HUES6 (cell line): ENCODE data around the gene VPS13D.
"Not testable (repeated sequence)": the region's sequence is repeated elsewhere in the genome, so short reads cannot be mapped to it uniquely, and the experiment has no call there.

Experiments
- H3K27ac ChIP-seq: 2 replicates; pipeline ENCODE4 v1.7.0; 2013; ENCODE audit warnings: low read depth, mild to moderate bottlenecking, low read length, inconsistent platforms
- H3K27me3 ChIP-seq: 2 replicates; pipeline ENCODE4 v1.6.1; 2013; ENCODE audit warnings: low read length; ENCODE audit not compliant: control insufficient read depth, insufficient read depth
- H3K36me3 ChIP-seq: 2 replicates; pipeline ENCODE4 v1.6.1; 2013; ENCODE audit warnings: low read length; ENCODE audit not compliant: control insufficient read depth, insufficient read depth
- H3K4me1 ChIP-seq: 2 replicates; pipeline ENCODE4 v1.6.1; 2013; ENCODE audit warnings: low read length; ENCODE audit not compliant: control insufficient read depth, insufficient read depth
- H3K4me3 ChIP-seq: 2 replicates; pipeline ENCODE4 v1.5.1; 2013; ENCODE audit warnings: low read depth, low read length
- H3K9ac ChIP-seq: one replicate; pipeline ENCODE4 v1.6.1; 2013; ENCODE audit warnings: mild to moderate bottlenecking, low read length
- H3K9me3 ChIP-seq: 2 replicates; pipeline ENCODE4 v1.6.1; 2013; ENCODE audit warnings: low read depth, low read length; ENCODE audit not compliant: control insufficient read depth, insufficient read depth

Gene VPS13D

GRCh38 chr1:12314333-12314903 lies 84.6 kb downstream of the VPS13D start:
- Histone ChIP-seq H3K9me3 (no peaks in the 10 kb centered on the region), H3K27me3 (no peaks in the 10 kb centered on the region), H3K27ac (no peak overlapping the region), H3K36me3 (peaks cover 63% of the 10 kb centered on the region), H3K9ac (no peak overlapping the region), H3K4me3 (no peak overlapping the region), H3K4me1 (no peaks in the 10 kb centered on the region)

- Histone ChIP-seq H3K36me3 (peaks cover 66% of the 10 kb centered on the region), H3K9me3 (no peaks in the 10 kb centered on the region), H3K4me1 (no peaks in the 10 kb centered on the region), H3K4me3 (no peak overlapping the region), H3K9ac (no peak overlapping the region), H3K27me3 (no peaks in the 10 kb centered on the region), H3K27ac (no peak overlapping the region)
These were observed 85.3 kb downstream of the VPS13D start for GRCh38 chr1:12315146-12315545.

- Histone ChIP-seq H3K4me3 (no peak overlapping the region), H3K4me1 (no peaks in the 10 kb centered on the region), H3K36me3 (peaks cover 66% of the 10 kb centered on the region), H3K27me3 (no peaks in the 10 kb centered on the region), H3K9me3 (no peaks in the 10 kb centered on the region), H3K9ac (no peak overlapping the region), H3K27ac (no peak overlapping the region)
These were observed 86.5 kb downstream of the VPS13D start for GRCh38 chr1:12316331-12316730.

DNA sequence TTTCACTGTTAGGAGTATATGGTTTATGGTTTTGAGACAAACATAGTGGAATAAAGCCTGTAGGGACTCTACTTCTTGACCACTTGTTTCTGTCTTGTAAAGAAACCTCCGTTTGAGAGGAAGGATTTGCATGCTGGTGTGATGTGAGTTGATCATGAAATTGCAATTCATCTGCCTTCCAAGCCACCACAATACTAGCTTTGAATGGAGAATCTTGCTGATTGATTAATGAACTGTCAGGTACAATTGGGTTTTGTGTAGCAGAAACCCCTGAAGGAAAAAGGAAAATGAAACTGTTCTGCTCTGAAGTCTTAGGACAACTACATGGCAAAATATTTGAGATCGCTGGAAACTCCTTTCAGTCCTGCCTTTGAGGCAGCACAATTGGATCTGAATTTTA lies 90.7 kb downstream of the VPS13D start:
- peaks cover 55% of the 10 kb centered on the region for H3K36me3 ChIP-seq
- no peak overlapping the region for H3K9ac ChIP-seq
- H3K4me1 ChIP-seq, result no peaks in the 10 kb centered on the region
- no peak overlapping the region for H3K4me3 ChIP-seq
- H3K27me3 ChIP-seq, result no peaks in the 10 kb centered on the region
- no peaks in the 10 kb centered on the region for H3K9me3 ChIP-seq
- H3K27ac ChIP-seq, result peak overlapping the region; percentile 34; the same call in 1 of the 2 replicates

GRCh38 chr1:12324423-12324822 lies 94.6 kb downstream of the VPS13D start:
- H3K27ac ChIP-seq, result no peak overlapping the region
- no peaks in the 10 kb centered on the region for H3K9me3 ChIP-seq
- no peak overlapping the region for H3K9ac ChIP-seq
- no peak overlapping the region for H3K4me3 ChIP-seq
- H3K36me3 ChIP-seq, result peaks cover 47% of the 10 kb centered on the region
- no peaks in the 10 kb centered on the region for H3K4me1 ChIP-seq
- no peaks in the 10 kb centered on the region for H3K27me3 ChIP-seq

- H3K36me3 ChIP-seq, result peaks cover 44% of the 10 kb centered on the region
- H3K27me3 ChIP-seq, H3K9ac ChIP-seq, H3K27ac ChIP-seq, H3K4me3 ChIP-seq, H3K9me3 ChIP-seq, H3K4me1 ChIP-seq: not testable (repeated sequence)
These were observed 95.1 kb downstream of the VPS13D start for GRCh38 chr1:12324973-12325372.

DNA sequence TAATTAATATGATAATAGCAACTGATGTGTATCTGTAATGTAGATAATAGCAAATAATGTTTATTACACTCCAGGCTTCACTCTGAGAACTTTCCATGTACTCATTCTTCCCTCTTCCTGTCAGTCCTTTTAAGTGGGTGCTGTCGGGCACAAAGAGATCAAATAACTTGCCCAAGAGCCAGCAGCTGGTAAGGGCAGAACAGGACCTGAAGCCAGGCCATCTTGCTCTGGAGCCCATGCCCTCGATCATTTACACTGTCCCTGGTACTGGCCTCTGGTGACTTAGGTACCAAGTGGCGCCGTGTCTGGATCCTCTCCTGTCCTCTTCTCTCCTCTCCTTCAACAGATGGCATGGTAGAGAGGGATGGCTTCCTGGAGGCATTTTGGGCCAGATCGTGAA lies 97.2 kb downstream of the VPS13D start:
- Histone ChIP-seq H3K36me3 (peaks cover 37% of the 10 kb centered on the region), H3K27ac (no peak overlapping the region), H3K4me3 (no peak overlapping the region), H3K27me3 (no peaks in the 10 kb centered on the region), H3K4me1 (no peaks in the 10 kb centered on the region), H3K9me3 (no peaks in the 10 kb centered on the region), H3K9ac (no peak overlapping the region)

GRCh38 chr1:12327566-12327965 lies 97.7 kb downstream of the VPS13D start:
- no peaks in the 10 kb centered on the region for H3K27me3 ChIP-seq
- no peaks in the 10 kb centered on the region for H3K4me1 ChIP-seq
- no peak overlapping the region for H3K4me3 ChIP-seq
- H3K36me3 ChIP-seq, result peaks cover 32% of the 10 kb centered on the region
- H3K9me3 ChIP-seq, result no peaks in the 10 kb centered on the region
- no peak overlapping the region for H3K9ac ChIP-seq
- H3K27ac ChIP-seq, result no peak overlapping the region

DNA sequence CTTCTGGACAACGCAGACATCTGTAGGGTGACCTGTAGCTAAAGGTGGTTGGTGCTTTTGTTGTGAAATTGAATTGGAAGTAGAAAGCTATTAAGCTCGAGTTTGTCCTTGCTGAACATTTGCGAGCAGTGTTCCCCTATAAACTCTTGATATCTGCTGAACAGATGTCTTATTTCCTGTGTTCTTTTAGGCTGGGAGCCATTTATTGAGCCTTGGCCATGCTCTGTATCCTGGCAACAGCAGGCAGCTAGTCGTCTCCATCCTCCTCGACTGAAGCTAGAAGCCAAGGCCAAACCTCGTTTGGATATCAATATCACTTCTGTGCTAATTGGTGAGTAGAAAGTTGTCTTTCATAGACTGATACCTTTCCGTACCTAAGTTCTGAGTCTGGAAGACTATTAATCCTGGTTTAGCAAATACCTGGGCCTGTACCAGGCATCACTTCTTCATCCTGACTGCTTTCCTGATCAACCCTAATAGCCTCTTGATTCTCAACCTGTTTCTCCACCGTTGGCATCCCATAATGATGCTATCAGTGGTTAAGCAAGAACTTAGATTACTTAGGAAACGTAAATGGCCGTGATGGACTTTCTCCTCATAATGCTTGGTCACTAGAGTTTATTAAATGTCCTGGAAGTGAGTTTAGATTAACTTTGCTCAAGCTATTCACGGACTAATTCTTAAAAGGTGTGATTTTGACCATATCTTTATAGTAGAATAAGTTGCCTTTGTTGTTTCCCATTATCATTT lies 103.4 kb downstream of the VPS13D start:
- no peaks in the 10 kb centered on the region for H3K4me1 ChIP-seq
- peaks cover 43% of the 10 kb centered on the region for H3K36me3 ChIP-seq
- H3K9ac ChIP-seq, result no peak overlapping the region
- H3K27me3 ChIP-seq, result no peaks in the 10 kb centered on the region
- H3K4me3 ChIP-seq, result no peak overlapping the region
- no peak overlapping the region for H3K27ac ChIP-seq
- H3K9me3 ChIP-seq, result no peaks in the 10 kb centered on the region

GRCh38 chr1:12335815-12336214 lies 106.0 kb downstream of the VPS13D start:
- Histone ChIP-seq H3K27me3 (no peaks in the 10 kb centered on the region), H3K36me3 (peaks cover 42% of the 10 kb centered on the region), H3K9ac (no peak overlapping the region), H3K9me3 (no peaks in the 10 kb centered on the region), H3K27ac (no peak overlapping the region), H3K4me1 (no peaks in the 10 kb centered on the region), H3K4me3 (no peak overlapping the region)

GRCh38 chr1:12336413-12336812 lies 106.6 kb downstream of the VPS13D start:
- H3K27me3 ChIP-seq, result no peaks in the 10 kb centered on the region
- no peak overlapping the region for H3K4me3 ChIP-seq
- H3K27ac ChIP-seq, result no peak overlapping the region
- no peaks in the 10 kb centered on the region for H3K4me1 ChIP-seq
- no peaks in the 10 kb centered on the region for H3K9me3 ChIP-seq
- no peak overlapping the region for H3K9ac ChIP-seq
- H3K36me3 ChIP-seq, result peaks cover 38% of the 10 kb centered on the region
